ENCODE data around the gene F13B. TPM values are rescaled to one million over a fixed set of nuclear protein-coding genes. Genes with fewer than 3 reads are reported as not detected.
"Not testable (repeated sequence)": the region's sequence is repeated elsewhere in the genome, so short reads cannot be mapped to it uniquely, and the experiment has no call there.

The F13B gene, protein sequence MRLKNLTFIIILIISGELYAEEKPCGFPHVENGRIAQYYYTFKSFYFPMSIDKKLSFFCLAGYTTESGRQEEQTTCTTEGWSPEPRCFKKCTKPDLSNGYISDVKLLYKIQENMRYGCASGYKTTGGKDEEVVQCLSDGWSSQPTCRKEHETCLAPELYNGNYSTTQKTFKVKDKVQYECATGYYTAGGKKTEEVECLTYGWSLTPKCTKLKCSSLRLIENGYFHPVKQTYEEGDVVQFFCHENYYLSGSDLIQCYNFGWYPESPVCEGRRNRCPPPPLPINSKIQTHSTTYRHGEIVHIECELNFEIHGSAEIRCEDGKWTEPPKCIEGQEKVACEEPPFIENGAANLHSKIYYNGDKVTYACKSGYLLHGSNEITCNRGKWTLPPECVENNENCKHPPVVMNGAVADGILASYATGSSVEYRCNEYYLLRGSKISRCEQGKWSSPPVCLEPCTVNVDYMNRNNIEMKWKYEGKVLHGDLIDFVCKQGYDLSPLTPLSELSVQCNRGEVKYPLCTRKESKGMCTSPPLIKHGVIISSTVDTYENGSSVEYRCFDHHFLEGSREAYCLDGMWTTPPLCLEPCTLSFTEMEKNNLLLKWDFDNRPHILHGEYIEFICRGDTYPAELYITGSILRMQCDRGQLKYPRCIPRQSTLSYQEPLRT
- total RNA-seq = not detected

DNA sequence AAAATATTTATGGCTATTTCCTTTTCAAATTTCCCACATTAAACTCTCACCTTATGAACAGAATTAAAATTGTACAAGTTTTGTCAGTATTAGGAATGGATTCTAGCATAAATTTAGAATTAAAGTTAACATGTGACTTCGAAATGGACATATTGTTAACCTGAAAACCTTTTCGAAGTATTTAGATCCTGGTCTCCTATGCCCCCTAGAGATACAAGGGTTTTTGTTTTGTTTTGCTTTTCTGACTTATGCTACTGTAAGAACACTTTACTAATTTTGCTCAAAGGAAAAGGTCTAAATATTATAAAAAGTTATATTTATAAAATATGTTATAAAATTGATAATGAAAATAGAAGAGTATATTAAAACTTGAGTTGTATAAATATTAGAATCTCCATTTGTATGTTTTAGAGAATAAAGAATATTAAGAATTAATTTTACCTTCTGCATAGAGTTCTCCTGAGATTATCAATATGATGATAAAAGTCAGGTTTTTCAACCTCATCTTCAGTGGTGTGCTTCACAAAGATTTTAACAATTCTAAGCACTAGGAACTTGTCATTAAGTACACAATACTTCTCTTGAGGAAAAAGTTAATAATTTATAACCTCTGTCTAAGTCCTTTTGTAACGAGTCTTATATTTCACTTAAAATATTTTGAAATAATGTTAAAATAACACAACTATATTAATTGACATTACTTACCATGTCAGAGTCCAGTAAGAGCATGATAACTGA, at the start of gene F13B:
TSS of gene F13B (minus strand) at position 542 of the 738 bp plus-strand sequence. CDS start at position 505, 37 bp downstream.
- DNase-seq = no peak

DNA sequence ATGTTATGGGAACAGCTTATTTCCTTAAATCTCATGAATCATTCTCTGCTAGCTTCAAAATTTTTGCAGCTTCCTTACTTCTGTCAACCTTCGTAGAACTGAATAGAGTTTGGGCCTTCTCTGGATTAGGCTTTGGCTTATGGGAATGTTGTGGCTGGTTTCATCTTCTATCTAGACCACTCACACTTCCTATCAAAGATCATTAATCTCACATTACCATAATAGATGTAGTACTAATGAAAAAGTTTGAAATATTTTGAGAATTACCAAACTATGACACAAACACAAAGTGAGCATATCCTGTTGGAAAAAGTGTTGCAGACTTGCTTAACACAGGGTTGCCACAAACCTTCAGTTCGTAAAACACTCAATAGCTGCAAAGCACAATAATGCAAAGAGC, 49.1 kb upstream of the F13B start:
- no peak for DNase-seq

DNA sequence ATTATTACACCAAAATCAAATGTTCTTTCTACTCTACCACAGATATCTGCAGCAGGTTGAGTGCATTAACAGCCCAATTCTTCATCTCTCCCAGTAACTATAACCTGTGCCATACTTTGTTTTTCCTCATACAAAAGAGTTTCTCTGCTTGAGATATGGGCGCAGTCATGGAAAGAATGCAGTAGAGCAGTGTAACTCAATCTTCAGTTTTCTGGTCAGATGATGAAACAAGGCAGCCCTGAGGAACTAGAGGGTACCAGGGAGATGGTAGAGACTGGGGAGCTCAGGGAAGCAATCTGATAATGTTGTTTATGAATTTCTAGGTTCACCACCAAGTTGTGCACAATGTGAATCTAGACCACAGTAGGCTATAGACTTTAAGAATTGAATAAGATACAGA, 39.8 kb upstream of the F13B start:
- no peak for DNase-seq

DNA sequence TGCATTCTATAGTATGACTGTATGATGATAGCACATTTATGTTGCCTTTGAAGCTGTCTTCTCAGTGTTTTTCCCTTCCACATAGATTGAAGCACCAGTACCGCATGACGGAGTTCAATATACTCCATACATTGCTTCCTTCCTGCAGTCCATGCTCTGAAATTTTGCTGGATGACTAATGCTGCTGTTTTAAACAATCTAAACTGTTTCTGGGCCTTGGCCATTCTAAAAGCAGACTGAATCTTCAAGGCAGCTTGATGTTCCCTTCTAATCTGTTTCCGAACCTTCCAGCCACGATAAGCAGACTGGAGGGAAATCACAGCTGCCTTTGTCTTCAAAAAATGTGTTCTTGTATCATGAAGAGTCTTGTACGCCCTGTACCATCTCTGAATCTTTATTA, 36.2 kb upstream of the F13B start:
- DNase-seq = no peak

DNA sequence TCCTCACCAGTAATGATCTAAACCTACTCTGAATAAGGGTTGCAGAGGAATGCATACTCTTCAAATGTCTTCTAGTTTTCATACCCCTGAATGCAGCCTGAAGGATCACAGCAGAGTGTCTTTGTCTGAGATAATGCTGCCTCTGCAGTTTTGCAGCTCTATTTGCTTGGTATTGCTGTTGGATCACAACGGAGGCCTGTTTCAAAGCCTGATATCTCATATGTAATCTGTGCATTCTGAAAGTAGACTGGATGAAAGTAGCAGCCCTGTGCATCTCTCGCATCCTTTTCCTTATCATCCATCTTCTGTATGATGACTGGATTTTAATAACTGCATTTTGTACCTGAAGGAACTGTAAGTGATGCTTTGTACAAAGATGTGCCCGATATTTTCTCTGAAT, 34.9 kb upstream of the F13B start:
- DNase-seq = no peak

DNA sequence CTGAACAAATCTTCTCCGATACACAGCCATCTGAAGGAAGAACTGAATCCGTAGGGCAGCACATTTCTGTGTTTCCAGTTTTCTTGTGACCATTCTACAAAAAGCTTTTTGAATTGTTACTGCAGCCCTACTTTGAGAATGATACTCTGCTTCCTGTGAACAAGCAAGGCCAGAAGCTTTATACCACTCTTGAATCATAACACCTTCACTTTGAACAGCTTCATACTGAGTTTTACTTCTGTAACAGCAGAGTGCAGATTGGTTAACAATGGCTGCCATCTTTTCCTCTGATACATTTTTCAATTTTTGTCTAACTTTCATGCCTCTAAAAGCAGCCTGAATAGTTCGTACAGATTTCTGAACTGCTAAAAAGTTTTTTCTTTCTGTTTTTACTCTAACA, 33.6 kb upstream of the F13B start:
- DNase-seq = no peak

DNA sequence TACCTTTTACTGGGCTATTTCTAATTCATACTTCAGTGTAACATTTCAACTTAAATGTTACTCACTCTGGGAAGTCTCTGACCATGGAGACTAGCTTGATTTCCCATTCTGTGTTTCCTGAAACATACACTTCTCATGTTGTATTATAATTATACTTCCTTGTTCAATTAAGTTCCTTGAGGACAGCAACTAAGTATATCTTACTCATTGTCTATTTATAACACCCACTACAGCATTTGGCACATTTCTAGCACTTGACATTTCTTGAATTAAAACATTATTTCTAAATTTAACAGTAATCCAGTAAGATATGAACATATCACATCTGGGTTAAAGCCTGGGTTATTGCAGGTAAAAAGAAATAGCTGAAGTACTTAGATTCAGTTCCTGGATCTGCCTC, 32.4 kb upstream of the F13B start:
- DNase-seq = no peak

DNA sequence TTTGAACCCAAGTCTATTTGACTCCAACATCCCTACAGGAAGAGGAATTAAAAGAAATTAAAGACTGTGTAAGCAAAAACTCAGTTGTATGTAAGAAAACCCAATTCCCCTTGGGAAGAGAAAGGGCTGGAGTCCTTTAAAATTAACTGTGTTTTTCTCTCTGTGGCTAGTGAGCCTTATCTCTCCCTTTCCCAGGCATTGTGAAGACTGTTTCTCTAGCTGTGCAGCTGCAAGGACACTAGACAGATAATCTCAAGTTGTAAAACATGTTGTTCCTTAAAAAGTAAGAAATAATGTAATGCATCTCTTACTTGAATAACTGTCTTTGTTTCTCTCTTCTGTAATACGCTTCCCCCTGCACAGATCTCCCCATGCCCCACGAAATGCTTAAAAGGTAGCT, 29.9 kb upstream of the F13B start:
- DNase-seq = not testable (repeated sequence)

DNA sequence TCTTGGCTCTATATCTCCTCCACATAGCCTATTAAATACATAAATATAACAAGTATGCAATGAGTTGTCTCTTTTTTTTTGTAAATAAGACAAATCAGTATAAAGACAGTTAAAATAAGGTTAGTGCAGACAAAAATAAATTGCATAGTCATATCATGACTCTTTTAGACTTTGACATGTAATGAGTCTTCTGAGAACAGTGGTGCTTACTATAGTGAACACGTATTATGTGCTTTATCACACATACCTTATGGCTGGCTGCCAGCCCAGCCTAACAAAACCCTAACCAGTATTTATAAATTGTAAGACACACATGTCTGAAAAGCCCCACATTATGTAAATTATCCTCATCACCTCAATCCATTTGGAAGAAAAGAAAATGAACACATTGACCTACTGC, 29.1 kb upstream of the F13B start:
- no peak for DNase-seq

DNA sequence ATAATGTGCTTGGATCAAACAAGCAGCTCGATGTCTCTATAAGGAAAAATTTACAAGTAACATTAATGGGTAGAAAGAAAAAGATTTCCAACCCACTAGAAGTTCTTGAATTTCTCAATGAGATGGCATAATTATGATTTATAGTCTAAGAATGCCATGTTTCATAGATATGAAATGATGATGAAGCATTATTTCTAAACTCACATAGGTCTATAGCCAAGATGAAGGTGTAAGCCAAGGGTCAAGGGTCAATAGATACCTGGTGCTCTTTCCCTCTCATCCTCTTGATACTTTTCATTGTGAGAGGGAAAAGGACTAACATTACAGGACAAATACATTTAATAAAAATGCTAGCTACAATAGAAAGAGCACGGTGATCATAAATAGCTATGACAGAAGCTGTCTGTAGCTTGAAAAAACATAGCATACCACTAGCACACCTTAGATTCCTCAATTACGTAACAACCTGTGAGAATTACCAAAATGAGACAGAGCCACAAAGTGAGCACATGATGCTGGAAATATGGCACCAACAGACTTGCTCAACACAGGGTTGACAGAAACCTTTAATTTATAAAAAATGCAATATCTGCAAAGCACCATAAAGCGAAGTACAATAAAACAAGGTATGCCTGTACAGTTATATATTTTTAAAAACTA, 26.3 kb upstream of the F13B start:
- DNase-seq = no peak

DNA sequence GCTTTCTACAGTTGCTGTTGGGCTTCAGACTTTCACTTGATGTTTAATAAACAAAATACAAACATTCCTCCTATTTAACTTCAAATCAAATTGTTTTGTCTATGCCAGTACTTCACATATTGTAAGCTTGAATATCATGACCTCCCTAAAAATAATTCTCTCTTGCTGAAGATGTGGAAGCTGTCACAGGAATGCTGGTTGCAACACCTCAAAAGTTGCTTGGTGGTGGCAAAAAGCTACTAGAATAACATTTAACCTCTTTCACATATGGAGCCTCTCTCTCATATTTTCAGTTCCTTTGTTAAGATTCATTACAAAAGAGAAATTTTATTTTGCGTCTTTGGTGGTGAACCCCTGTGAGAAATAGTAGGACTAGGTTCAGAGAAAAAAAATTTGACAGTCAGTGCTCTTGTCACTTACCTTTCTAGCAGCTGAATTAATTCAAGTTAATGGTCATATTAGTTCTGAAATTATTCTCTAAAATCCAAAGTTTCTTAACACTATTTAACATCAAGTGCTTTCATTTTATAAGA, 25.5 kb upstream of the F13B start:
- no peak for DNase-seq

DNA sequence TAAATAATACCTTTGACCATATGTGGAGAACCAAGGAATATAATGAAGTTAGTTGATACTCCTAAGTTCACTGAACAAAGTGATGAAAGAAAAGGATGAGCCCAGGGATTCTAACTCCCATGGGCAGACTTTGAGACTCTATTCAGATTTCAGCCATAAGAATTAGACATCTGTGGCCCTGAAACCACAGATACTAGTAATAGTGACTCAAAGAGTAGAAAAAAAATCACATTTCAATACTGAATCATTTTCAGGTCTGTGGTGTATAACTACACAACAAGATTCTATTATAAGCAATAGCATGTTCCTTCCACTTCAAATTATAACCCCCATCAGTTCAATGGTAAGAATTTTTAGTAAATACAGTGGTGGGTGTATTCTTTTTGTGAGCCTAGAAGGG, 16.4 kb upstream of the F13B start:
- no peak for DNase-seq

DNA sequence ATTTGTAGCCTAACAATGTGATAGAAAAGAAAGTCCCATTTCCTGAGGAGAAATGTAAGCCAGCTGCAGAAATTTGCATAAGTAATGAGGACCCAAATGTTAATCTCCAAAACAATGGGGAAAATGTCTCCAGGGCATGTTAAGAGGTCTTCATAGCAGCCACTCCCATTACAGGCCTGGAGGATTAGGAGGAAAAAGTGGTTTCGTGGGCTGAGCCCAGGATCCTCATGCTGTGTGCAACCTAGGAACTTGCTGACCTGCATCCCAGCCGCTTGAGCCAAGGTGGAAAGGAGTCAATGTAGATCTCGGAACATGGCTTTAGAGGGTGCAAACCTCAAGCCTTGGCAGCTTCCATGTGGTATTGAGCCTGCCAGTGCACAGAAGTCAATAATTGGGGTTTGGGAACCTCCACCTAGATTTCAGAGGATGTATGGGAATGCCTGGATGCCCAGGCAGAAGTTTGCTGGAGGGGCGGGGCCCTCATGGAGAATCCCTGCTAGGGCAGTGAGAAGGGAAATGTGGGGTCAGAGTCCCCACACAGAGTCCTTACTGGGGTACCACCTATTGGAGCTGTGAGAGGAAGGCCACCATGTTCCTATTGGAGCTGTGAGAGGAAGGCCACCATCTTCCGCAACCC, 14.2 kb upstream of the F13B start:
- no peak for DNase-seq

DNA sequence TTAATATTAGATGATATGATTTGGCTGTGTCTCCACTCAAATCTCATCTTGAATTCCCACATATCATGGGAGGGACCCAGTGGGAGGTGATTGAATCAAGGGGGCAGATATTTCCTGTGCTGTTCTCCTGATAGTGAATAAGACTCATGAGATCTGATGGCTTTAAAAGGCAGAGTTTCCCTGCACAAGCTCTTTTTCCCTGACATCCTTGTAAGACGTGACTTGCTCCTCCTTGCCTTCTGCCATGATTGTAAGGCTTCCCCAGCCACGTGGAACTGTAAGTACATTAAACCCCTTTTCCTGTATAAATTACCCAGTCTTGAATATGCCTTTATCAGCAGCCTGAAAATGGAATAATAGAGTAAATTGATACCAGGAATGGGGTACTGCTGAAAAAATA, 13.3 kb upstream of the F13B start:
- no peak for DNase-seq

DNA sequence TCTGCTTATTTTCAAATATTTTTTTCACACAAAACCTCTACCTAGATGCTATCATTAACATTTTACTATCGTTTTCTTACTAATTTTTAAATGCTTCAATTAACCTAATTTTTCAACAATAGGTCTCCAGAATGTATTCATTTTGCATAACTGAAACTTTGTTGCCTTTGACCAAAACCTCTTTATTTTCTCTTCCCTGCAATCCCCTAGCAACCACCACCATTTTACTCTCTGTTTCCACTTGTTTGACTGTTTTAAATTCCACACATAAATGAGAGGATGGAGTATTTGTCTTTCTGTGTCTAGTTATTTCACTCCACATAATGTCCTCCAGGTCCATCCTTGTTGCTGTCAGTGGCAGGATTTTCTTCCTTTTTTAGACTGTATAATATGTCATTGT, 9.5 kb upstream of the F13B start:
- DNase-seq = no peak

DNA sequence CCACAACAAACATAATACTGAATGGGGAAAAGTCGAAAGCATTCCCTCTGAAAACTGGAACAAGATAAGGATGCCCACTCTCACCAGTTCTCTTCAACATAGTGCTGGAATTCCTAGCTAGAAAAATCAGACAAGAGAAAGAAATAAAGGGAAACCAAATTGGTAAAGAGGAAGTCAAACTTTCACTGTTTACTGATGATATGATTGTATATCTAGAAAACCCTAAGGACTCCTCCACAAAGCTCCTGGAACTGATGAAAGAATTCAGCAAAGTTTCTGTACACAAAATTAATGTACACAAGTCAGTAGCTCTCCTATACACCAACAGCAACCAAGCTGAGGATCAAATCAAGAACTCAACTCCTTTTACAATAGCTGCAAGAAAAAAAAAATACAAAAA, 6.9 kb upstream of the F13B start:
- no peak for DNase-seq

DNA sequence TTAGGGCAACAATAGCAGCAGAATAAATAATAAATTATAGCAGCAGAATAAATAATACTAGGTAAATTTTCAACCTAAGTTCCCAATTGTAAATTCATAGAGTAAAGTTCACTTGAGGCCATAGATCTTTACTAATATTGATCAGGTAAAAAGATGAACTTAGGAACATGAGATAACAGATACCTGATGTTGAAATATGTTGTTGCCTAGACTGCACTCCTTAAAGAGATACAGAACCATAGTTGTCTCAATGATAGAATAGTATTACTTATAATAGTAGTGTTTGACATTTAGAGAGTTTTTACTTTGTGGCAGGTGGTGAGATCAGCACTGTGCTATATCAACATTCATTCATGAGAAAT, 378 bp upstream of the F13B start:
- DNase-seq = no peak

DNA sequence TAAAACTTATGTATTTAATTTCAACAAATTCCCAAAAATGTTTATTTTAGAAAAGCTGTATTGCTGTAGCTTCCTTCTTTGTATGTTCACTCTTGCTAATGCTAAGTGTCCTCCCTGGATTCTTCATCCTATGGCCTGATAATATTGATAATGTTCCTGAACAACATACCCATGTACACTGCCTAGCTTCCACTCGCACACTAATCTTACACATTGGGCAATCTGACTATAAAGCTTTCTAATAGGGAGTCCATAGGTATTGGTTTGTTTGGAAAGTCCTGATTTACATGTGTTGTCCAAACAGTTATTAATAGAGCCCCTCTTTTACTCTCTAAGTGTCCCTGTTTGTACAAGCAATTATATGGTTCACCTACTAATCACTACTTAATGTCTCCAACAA, 783 bp downstream of the F13B start:
- no peak for DNase-seq

DNA sequence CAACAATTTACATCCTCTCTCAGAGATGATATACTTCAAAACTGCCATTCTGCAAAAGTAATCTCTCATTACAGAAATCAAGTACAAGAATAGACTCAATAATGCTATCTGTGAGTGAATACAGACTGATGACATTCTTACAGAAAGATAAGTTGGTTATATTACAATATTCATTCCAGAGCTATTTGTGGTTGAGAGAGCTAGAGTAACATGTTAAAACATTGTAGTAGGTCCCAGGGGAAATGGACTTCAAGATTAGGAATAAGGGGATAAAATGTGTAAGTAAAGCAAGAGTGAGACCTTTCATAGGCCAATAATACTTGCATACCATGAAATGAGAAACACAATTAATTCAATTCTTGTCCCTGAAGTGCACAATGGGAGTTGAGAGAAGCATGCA, 1.5 kb downstream of the F13B start:
- DNase-seq = no peak

DNA sequence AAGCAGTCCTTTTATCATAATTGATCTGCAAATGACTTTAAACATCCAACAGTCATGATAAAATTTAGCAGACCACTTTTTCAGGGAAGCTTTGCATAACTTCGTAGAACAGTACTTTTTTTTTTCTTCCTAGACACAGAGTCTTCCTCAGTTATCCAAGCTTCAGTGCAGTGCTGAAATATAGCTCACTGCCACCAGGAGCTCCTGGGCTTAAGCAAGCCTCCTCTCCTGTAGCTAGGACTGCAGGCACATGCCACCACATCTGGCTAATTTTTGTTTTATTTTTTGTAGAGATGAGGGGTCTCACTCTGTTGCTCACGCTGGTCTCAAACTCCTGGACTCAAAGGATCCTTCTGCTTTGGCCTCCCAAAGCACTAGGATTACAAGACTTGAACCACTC, 3.8 kb downstream of the F13B start:
- DNase-seq = no peak

DNA sequence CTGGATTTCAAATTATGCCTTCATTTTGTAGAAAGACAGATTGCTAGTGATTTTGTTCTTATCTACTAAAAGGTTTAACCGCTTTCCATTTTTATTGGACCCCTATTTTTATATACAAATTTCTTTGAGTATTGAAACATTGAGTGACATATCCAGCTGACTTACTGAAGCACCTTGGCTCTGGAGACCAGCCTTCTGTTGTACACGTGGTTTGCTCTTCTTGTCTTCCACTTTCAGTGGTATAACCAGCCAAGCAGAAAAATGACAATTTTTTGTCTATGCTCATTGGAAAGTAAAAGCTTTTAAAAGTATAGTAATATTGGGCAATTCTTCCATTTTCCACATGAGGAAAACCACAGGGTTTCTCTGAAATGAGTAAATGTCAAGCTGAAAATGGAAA, 4.4 kb downstream of the F13B start:
- DNase-seq = no peak

DNA sequence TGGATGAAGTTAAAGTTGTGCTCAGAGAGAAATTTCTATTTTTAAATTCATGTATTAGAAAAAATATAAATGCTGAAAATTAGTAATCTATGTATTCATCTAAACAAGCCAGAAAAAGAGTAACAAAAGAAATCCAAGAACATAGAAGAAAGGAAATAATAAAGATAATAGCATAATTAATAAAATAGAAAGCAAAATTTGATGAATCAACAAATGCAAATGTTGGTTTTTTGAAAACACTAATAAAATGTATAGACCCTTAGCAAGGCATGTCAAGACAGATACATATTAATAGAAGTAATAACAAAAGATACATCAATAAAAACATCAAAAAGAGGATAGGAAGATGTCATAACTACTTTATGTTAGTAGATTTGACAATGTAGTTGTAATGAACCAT, 18.0 kb downstream of the F13B start:
- DNase-seq = no peak
